ENCODE measurements around the gene SLC39A13.

Gene SLC39A13

GRCh38 chr11:47407746-47408590 lies at the start of gene SLC39A13:
SLC39A13 (plus strand) TSS chr11:47408590; CDS start chr11:47410095, 1,505 bp downstream.
- peak; percentile 87 for DNase-seq

DNA sequence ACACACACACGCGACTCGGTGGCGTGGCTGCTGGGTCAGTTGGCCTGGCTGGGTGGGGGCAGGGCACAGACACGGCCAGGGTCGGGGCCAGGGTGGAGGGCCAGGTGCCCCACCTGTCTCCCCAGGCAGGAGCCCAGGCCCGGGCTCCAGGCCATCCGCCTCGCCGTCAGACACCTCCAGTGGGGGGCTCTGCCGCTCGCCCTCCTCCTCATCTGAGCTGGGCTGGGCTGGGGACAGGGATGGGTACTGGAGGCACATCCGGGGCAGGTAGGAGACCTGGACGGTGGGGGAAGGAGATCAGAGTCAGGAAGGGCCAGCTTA lies 49.7 kb upstream of the SLC39A13 start:
- DNase-seq = no peak

DNA sequence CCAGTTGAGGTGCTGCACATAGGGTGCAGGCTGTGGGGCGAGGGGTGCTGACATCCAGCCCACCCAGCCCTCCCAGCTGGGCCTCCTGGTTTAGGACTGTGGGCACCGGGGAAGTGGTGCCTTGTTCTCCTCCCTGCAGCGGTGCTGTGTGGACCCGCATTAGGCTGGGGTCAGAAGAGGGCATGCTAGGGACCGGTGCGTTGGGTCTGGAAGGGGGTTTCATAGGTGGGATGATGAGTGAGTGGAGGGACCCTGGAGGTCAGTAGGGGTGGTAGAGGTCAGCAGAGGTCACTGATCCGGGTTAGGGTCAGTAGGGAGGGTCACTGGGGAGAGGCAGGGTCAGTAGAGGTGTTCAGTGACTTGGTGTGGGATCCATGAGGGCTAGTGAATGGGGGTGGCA lies 49.2 kb upstream of the SLC39A13 start:
- DNase-seq = no peak

DNA sequence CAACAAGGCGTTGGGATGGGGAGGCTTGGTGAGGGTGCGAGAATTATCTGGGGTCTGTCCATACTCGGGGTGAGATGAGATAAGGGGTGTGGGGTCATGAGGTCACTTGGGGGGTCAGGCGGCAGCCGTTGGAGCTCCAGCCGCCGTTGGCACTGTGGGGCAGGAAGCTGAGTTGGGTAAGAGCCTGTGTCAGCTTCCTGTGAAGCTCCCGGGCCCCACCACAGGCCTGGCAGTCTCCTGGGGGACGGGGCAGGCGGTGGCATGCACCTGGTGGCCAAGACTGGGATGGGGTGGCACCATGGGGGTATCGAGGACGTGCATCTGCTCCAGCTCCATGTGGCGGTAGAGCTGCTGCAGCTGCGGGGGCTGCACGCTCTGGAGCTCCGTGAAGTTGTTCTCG lies 48.8 kb upstream of the SLC39A13 start:
- DNase-seq = no peak

GRCh38 chr11:47360341-47360740 lies 48.0 kb upstream of the SLC39A13 start:
- DNase-seq = no peak

DNA sequence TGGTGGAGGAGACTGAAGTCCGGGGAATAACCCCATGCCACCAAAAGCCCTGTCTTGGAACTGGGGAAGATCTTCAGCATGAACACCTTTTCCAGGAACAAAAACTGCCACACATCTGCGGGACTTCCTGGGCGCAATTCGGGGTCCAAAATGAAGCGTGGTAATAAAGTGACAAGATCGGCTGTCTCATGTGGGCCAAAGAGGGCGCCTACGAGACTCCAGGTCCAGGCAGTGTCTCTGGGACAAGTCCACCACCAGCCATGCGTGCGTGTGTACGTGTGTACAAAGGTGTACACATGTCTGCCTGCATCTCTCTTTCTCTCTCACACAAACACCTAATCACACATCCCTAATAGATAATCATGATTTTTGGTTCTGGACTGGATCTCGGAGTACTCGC lies 47.0 kb upstream of the SLC39A13 start:
- DNase-seq = no peak

- DNase-seq = no peak
These were observed 42.3 kb upstream of the SLC39A13 start for GRCh38 chr11:47366020-47366490.

DNA sequence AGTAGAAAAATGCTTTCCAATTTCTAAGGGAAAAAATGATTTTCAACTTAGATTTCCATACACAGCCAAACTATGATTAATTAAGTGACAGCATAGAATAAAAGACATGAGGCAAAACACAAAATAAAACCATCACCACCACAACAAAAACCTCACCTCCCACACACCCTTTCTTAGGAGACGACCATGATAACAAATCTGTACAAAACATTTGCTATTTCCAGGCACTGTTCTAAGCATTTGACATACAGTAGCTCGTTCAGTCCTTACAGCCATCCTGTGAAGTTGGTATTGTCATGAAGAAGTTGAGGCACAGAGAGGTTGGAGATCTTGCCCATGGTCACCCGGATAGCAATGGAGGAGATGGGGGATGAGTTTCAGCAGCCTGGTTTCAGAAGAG lies 38.7 kb upstream of the SLC39A13 start:
- no peak for DNase-seq

- no peak for DNase-seq
These were observed 36.0 kb upstream of the SLC39A13 start for GRCh38 chr11:47372422-47372821.

GRCh38 chr11:47373876-47374719 lies 34.3 kb upstream of the SLC39A13 start:
- DNase-seq = peak; percentile 59

- DNase-seq = no peak
These were observed 33.7 kb upstream of the SLC39A13 start for GRCh38 chr11:47374720-47375019.

GRCh38 chr11:47375020-47375419 lies 33.4 kb upstream of the SLC39A13 start:
- no peak for DNase-seq

- DNase-seq = no peak
These were observed 32.8 kb upstream of the SLC39A13 start for GRCh38 chr11:47375546-47376085.

GRCh38 chr11:47376107-47376524 lies 32.3 kb upstream of the SLC39A13 start:
- no peak for DNase-seq

DNA sequence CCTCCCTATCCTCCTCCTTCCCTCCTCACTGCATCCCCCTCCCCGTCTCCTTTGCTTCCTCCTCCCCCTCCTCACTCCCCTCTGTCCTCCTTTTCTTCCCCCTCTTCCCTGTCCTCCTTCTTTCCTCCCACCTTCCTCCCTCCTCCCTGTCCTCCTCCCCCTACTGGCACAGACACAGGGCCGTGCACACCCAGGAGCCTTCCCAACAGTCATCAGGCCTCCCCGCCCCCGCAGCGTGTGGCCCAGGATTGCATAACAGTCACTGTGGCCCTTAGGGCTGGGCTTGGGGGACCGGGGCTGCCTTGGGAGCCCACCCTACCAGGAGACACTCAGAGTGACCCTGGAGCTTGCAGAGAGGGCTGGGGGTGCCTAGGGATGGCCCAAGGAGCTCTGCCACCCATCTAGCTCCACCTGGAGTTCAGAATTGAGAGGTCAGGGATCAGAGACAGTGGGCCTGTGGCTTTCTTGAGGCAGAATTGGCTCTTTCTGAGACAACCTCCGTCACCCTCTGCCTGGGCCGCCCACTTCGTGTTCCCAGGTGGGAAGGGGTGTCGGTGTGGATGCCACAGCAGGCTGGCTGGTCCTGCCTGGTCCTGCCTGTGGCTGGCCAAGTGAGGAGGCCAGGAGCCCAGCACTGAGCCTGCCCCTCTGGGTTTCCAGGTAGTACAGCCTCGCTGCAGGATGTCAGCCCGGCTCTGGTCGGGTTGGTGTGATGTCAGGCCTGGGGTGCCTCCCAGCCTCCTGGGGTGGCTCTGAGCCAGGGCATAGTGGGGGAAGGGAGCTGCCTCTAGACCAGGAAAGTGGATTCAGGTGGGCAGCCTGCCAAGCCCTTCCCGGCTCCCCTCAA lies 31.6 kb upstream of the SLC39A13 start:
- DNase-seq = no peak

- no peak for DNase-seq
These were observed 30.8 kb upstream of the SLC39A13 start for GRCh38 chr11:47377571-47378009.

DNA sequence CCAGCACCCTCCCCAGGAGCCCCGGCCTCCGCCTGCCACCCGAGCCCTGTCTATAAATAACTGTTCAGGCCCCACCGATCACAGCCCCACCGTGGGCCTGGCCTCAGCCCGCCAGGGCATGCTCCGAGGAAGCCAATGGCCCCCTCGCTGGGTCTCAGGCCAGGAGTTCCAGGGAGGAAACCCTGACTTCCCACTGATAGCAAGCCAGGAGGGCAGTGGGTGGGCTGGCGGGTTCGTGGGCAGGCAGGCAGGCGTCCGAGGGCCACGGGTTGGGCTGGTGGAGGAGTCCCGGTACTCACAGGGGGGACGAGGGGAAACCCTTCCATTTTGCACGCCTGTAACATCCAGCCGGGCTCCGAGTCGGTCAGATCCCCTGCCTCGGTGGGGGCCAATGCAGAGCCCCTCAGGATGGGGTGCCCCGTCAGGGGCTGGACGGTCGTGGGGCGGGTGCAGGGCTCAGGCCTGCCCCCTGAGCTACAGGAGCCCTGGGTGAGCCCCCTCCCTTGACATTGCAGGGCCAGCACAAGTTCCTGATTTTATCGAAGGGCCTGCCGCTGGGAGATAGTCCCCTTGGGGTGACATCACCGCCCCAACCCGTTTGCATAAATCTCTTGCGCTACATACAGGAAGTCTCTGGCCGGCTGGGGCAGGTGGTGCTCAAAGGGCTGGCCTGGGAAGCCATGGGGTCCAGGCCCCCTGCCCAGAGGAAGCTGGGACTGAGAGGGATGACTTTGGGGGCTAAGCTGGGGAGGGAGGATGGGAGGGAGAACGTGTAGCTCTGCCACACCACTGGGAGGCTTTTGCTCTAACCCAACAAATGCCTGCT lies 30.2 kb upstream of the SLC39A13 start, which contains the start of gene SPI1:
Gene SPI1, minus strand, starts transcription at position 538 of the 826 bp plus-strand sequence. Its CDS starts 194 bp downstream, at position 344.
- DNase-seq = no peak

DNA sequence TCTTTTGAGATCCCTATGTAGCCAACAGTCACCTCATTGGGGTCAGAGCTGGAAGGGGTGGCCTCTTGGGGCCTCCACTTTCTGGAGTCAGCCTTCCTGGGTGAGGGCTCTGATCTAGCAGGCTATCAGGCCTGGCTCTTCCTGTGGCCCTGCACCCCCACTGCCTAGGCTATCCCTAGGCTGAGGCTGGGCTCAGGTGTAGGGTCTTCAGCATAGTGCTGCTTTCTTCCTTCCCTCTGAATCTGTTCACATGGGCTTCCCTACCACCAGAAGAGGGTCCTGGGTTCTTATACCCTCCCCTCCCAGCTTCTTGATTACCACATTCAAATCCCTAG lies 29.6 kb upstream of the SLC39A13 start:
- no peak for DNase-seq

DNA sequence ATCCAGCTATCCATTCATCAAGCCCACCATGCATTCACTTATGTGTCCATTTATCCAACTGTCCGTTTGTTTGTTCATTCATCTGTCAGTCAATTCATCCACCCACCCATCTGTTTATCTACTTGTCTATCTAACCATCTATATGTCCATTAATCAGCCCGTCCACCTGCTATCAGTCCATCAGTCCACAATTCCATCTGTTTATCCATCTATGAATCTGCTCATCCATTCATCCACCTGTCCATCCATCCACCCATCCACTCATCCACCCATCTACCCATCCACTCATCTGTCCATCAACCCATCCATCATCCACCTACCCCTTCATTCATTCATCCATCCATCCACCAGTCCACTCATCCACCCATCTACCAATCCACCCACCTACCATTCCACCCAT lies 29.1 kb upstream of the SLC39A13 start:
- DNase-seq = no peak

GRCh38 chr11:47380078-47380477 lies 28.3 kb upstream of the SLC39A13 start:
- DNase-seq = no peak

DNA sequence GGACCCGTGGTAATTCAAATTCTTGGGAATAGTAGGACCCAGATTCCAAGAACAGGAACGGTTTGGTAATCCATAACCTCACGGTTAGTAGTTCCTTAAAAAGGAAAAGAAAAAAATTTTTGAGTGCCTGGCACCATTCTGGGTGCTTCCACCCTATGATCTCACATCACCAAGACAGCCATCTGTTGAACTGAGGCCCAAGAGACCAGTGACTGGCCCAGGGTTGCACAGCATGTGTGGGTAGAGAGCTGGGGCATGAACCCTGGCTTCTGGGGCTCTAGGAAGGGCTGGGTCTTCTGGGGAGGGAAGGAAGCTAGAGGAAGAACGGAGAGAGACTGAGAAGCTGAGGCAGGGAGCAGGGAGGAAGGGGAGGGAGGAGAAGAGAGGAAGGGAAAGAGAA lies 25.3 kb upstream of the SLC39A13 start:
- DNase-seq = no peak

DNA sequence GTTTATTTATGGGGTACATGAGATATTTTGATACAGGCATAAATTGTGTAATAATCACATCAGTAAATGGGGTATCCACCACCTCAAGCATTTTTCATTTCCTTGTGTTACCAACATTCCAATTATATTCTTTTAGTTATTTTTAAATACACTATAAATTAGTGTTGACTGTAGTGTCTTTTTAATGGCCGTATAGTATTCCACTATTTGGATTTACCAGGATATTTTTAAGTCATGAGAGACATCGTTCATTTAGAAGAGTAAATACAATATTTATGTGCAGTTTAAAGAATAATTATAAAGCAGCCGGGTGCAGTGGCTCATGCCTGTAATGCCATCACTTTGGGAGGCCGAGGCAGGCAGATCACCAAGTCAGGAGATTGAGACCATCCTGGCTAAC lies 23.9 kb upstream of the SLC39A13 start:
- no peak for DNase-seq
